ENCODE data around the gene IMMP2L.

DNA sequence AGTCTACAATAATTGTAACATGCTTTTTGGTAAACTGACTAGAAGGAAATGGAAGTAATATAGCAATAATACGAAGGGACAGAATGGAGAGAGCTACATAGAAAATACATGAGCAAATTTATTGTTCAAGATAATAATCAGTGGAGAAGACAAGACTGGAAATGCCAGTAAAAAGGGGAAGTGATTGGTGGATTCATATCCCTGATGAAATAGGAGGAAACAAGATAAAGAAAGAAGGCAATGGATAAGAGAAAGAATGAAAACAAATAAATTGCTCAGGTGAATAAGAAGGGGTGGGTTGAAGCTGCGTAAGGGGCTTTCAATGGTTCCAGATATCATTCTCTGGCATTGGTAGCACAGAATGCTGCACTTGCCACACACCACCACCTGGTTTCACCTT lies 335.5 kb downstream of the IMMP2L start:
- TF ChIP-seq, protein P1, sequence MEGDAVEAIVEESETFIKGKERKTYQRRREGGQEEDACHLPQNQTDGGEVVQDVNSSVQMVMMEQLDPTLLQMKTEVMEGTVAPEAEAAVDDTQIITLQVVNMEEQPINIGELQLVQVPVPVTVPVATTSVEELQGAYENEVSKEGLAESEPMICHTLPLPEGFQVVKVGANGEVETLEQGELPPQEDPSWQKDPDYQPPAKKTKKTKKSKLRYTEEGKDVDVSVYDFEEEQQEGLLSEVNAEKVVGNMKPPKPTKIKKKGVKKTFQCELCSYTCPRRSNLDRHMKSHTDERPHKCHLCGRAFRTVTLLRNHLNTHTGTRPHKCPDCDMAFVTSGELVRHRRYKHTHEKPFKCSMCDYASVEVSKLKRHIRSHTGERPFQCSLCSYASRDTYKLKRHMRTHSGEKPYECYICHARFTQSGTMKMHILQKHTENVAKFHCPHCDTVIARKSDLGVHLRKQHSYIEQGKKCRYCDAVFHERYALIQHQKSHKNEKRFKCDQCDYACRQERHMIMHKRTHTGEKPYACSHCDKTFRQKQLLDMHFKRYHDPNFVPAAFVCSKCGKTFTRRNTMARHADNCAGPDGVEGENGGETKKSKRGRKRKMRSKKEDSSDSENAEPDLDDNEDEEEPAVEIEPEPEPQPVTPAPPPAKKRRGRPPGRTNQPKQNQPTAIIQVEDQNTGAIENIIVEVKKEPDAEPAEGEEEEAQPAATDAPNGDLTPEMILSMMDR (IDR thresholded peaks at IDR 0.05) = no peak
- TF ChIP-seq, protein P2, sequence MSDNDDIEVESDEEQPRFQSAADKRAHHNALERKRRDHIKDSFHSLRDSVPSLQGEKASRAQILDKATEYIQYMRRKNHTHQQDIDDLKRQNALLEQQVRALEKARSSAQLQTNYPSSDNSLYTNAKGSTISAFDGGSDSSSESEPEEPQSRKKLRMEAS (CRISPR knock-in tag; IDR thresholded peaks at IDR 0.05) = no peak
- TF ChIP-seq, protein P3, sequence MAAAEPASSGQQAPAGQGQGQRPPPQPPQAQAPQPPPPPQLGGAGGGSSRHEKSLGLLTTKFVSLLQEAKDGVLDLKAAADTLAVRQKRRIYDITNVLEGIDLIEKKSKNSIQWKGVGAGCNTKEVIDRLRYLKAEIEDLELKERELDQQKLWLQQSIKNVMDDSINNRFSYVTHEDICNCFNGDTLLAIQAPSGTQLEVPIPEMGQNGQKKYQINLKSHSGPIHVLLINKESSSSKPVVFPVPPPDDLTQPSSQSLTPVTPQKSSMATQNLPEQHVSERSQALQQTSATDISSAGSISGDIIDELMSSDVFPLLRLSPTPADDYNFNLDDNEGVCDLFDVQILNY (CRISPR knock-in tag; IDR thresholded peaks at IDR 0.05) = no peak
- TF ChIP-seq SMAD3 (CRISPR knock-in tag; IDR thresholded peaks at IDR 0.05; ENCODE audit: borderline replicate concordance) = no peak
- TF ChIP-seq, protein P4, sequence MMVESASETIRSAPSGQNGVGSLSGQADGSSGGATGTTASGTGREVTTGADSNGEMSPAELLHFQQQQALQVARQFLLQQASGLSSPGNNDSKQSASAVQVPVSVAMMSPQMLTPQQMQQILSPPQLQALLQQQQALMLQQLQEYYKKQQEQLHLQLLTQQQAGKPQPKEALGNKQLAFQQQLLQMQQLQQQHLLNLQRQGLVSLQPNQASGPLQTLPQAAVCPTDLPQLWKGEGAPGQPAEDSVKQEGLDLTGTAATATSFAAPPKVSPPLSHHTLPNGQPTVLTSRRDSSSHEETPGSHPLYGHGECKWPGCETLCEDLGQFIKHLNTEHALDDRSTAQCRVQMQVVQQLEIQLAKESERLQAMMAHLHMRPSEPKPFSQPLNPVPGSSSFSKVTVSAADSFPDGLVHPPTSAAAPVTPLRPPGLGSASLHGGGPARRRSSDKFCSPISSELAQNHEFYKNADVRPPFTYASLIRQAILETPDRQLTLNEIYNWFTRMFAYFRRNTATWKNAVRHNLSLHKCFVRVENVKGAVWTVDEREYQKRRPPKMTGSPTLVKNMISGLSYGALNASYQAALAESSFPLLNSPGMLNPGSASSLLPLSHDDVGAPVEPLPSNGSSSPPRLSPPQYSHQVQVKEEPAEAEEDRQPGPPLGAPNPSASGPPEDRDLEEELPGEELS (CRISPR knock-in tag; IDR thresholded peaks at IDR 0.05) = no peak
- TF ChIP-seq, protein P5, sequence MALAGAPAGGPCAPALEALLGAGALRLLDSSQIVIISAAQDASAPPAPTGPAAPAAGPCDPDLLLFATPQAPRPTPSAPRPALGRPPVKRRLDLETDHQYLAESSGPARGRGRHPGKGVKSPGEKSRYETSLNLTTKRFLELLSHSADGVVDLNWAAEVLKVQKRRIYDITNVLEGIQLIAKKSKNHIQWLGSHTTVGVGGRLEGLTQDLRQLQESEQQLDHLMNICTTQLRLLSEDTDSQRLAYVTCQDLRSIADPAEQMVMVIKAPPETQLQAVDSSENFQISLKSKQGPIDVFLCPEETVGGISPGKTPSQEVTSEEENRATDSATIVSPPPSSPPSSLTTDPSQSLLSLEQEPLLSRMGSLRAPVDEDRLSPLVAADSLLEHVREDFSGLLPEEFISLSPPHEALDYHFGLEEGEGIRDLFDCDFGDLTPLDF (CRISPR knock-in tag; IDR thresholded peaks at IDR 0.05) = no peak
- TF ChIP-seq, protein P6, sequence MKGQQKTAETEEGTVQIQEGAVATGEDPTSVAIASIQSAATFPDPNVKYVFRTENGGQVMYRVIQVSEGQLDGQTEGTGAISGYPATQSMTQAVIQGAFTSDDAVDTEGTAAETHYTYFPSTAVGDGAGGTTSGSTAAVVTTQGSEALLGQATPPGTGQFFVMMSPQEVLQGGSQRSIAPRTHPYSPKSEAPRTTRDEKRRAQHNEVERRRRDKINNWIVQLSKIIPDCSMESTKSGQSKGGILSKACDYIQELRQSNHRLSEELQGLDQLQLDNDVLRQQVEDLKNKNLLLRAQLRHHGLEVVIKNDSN (CRISPR knock-in tag; IDR thresholded peaks at IDR 0.05) = no peak
- TF ChIP-seq, protein P7, sequence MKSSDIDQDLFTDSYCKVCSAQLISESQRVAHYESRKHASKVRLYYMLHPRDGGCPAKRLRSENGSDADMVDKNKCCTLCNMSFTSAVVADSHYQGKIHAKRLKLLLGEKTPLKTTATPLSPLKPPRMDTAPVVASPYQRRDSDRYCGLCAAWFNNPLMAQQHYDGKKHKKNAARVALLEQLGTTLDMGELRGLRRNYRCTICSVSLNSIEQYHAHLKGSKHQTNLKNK (CRISPR knock-in tag; IDR thresholded peaks at IDR 0.05) = no peak
- no peak for TF ChIP-seq ETV6 (CRISPR knock-in tag; IDR thresholded peaks at IDR 0.05)

Measured in WTC11 (cell line).